ENCODE measurements around the gene PLSCR4.

The PLSCR4 gene

GRCh38 chr3:146200461-146201220 lies 50.3 kb downstream of the PLSCR4 start:
- Mint-ChIP-seq H3K4me1 (no peaks in the 10 kb centered on the region), H3K9me3 (no peaks in the 10 kb centered on the region), H3K27ac (ENCODE audit: low read depth) (no peak overlapping the region), H3K4me3 (no peak overlapping the region), H3K36me3 (ENCODE audit: insufficient read depth) (no peaks in the 10 kb centered on the region), H3K27me3 (no peaks in the 10 kb centered on the region)
- ATAC-seq (replicated peaks; ENCODE audit: extremely low read depth, poor library complexity, severe bottlenecking) (no peak), DNase-seq (ENCODE audit: low spot score in 2 of 2) (no peak)

GRCh38 chr3:146199762-146200161 lies 51.1 kb downstream of the PLSCR4 start:
- DNase-seq (ENCODE audit: low spot score in 2 of 2) (no peak), ATAC-seq (replicated peaks; ENCODE audit: extremely low read depth, poor library complexity, severe bottlenecking) (no peak)
- Mint-ChIP-seq H3K27ac (ENCODE audit: low read depth) (no peak overlapping the region), H3K4me1 (no peaks in the 10 kb centered on the region), H3K4me3 (no peak overlapping the region), H3K27me3 (no peaks in the 10 kb centered on the region), H3K9me3 (no peaks in the 10 kb centered on the region), H3K36me3 (ENCODE audit: insufficient read depth) (no peaks in the 10 kb centered on the region)

- no peaks in the 10 kb centered on the region for H3K4me1 Mint-ChIP-seq
- H3K36me3 Mint-ChIP-seq (ENCODE audit: insufficient read depth) = no peaks in the 10 kb centered on the region
- no peaks in the 10 kb centered on the region for H3K9me3 Mint-ChIP-seq
- H3K27me3 Mint-ChIP-seq = no peaks in the 10 kb centered on the region
- no peak overlapping the region for H3K27ac Mint-ChIP-seq (ENCODE audit: low read depth)
- DNase-seq (ENCODE audit: low spot score in 2 of 2) = no peak
- H3K4me3 Mint-ChIP-seq = no peak overlapping the region
- no peak for ATAC-seq (replicated peaks; ENCODE audit: extremely low read depth, poor library complexity, severe bottlenecking)
Measured at GRCh38 chr3:146196789-146197188, 54.1 kb downstream of the PLSCR4 start.

- DNase-seq (ENCODE audit: low spot score in 2 of 2) (no peak), ATAC-seq (replicated peaks; ENCODE audit: extremely low read depth, poor library complexity, severe bottlenecking) (no peak)
- Mint-ChIP-seq H3K36me3 (ENCODE audit: insufficient read depth) (no peaks in the 10 kb centered on the region), H3K4me1 (no peaks in the 10 kb centered on the region), H3K27me3 (no peaks in the 10 kb centered on the region), H3K27ac (ENCODE audit: low read depth) (no peak overlapping the region), H3K9me3 (no peaks in the 10 kb centered on the region), H3K4me3 (no peak overlapping the region)
Measured at GRCh38 chr3:146195605-146196004, 55.3 kb downstream of the PLSCR4 start.

GRCh38 chr3:146195030-146195429 lies 55.9 kb downstream of the PLSCR4 start:
- Mint-ChIP-seq H3K4me3 (no peak overlapping the region), H3K9me3 (no peaks in the 10 kb centered on the region), H3K27me3 (no peaks in the 10 kb centered on the region), H3K4me1 (no peaks in the 10 kb centered on the region), H3K36me3 (ENCODE audit: insufficient read depth) (no peaks in the 10 kb centered on the region), H3K27ac (ENCODE audit: low read depth) (no peak overlapping the region)
- no peak for ATAC-seq (replicated peaks; ENCODE audit: extremely low read depth, poor library complexity, severe bottlenecking)
- DNase-seq (ENCODE audit: low spot score in 2 of 2) = no peak

GRCh38 chr3:146191051-146191450 lies 59.9 kb downstream of the PLSCR4 start:
- no peak for ATAC-seq (replicated peaks; ENCODE audit: extremely low read depth, poor library complexity, severe bottlenecking)
- Mint-ChIP-seq H3K27ac (ENCODE audit: low read depth) (no peak overlapping the region), H3K4me3 (no peak overlapping the region), H3K27me3 (no peaks in the 10 kb centered on the region), H3K9me3 (no peaks in the 10 kb centered on the region), H3K36me3 (ENCODE audit: insufficient read depth) (no peaks in the 10 kb centered on the region), H3K4me1 (no peaks in the 10 kb centered on the region)
- no peak for DNase-seq (ENCODE audit: low spot score in 2 of 2)

GRCh38 chr3:146189519-146190173 lies 61.3 kb downstream of the PLSCR4 start:
- no peaks in the 10 kb centered on the region for H3K27me3 Mint-ChIP-seq
- peak; percentile 58 for ATAC-seq (replicated peaks; ENCODE audit: extremely low read depth, poor library complexity, severe bottlenecking)
- no peaks in the 10 kb centered on the region for H3K9me3 Mint-ChIP-seq
- no peak for DNase-seq (ENCODE audit: low spot score in 2 of 2)
- H3K4me3 Mint-ChIP-seq = no peak overlapping the region
- no peaks in the 10 kb centered on the region for H3K36me3 Mint-ChIP-seq (ENCODE audit: insufficient read depth)
- no peaks in the 10 kb centered on the region for H3K4me1 Mint-ChIP-seq
- no peak overlapping the region for H3K27ac Mint-ChIP-seq (ENCODE audit: low read depth)

- H3K4me1 Mint-ChIP-seq = no peaks in the 10 kb centered on the region
- peaks cover 18% of the 10 kb centered on the region for H3K27me3 Mint-ChIP-seq
- ATAC-seq (replicated peaks; ENCODE audit: extremely low read depth, poor library complexity, severe bottlenecking) = no peak
- H3K9me3 Mint-ChIP-seq = no peaks in the 10 kb centered on the region
- H3K4me3 Mint-ChIP-seq = no peak overlapping the region
- no peak for DNase-seq (ENCODE audit: low spot score in 2 of 2)
- no peaks in the 10 kb centered on the region for H3K36me3 Mint-ChIP-seq (ENCODE audit: insufficient read depth)
- H3K27ac Mint-ChIP-seq (ENCODE audit: low read depth) = no peak overlapping the region
Measured at GRCh38 chr3:146187334-146187950, 63.5 kb downstream of the PLSCR4 start.

GRCh38 chr3:146184241-146185015 lies 66.5 kb downstream of the PLSCR4 start:
- DNase-seq (ENCODE audit: low spot score in 2 of 2) (no peak), ATAC-seq (replicated peaks; ENCODE audit: extremely low read depth, poor library complexity, severe bottlenecking) (no peak)
- Mint-ChIP-seq H3K36me3 (ENCODE audit: insufficient read depth) (no peaks in the 10 kb centered on the region), H3K27ac (ENCODE audit: low read depth) (no peak overlapping the region), H3K4me1 (no peaks in the 10 kb centered on the region), H3K27me3 (peaks cover 18% of the 10 kb centered on the region), H3K9me3 (no peaks in the 10 kb centered on the region), H3K4me3 (no peak overlapping the region)

- no peaks in the 10 kb centered on the region for H3K4me1 Mint-ChIP-seq
- H3K27me3 Mint-ChIP-seq = peaks cover 26% of the 10 kb centered on the region
- DNase-seq (ENCODE audit: low spot score in 2 of 2) (no peak), ATAC-seq (replicated peaks; ENCODE audit: extremely low read depth, poor library complexity, severe bottlenecking) (no peak)
- no peaks in the 10 kb centered on the region for H3K9me3 Mint-ChIP-seq
- H3K36me3 Mint-ChIP-seq (ENCODE audit: insufficient read depth) = no peaks in the 10 kb centered on the region
- no peak overlapping the region for H3K4me3 Mint-ChIP-seq
- no peak overlapping the region for H3K27ac Mint-ChIP-seq (ENCODE audit: low read depth)
Measured at GRCh38 chr3:146181216-146181615, 69.7 kb downstream of the PLSCR4 start.

- ATAC-seq (replicated peaks; ENCODE audit: extremely low read depth, poor library complexity, severe bottlenecking) (no peak), DNase-seq (ENCODE audit: low spot score in 2 of 2) (no peak)
- Mint-ChIP-seq H3K4me3 (no peak overlapping the region), H3K36me3 (ENCODE audit: insufficient read depth) (no peaks in the 10 kb centered on the region), H3K9me3 (no peaks in the 10 kb centered on the region), H3K4me1 (no peaks in the 10 kb centered on the region), H3K27me3 (peaks cover 26% of the 10 kb centered on the region), H3K27ac (ENCODE audit: low read depth) (no peak overlapping the region)
Measured at GRCh38 chr3:146180376-146180775, 70.5 kb downstream of the PLSCR4 start.

- H3K4me3 Mint-ChIP-seq = no peak overlapping the region
- no peaks in the 10 kb centered on the region for H3K36me3 Mint-ChIP-seq (ENCODE audit: insufficient read depth)
- DNase-seq (ENCODE audit: low spot score in 2 of 2) (no peak), ATAC-seq (replicated peaks; ENCODE audit: extremely low read depth, poor library complexity, severe bottlenecking) (no peak)
- H3K27ac Mint-ChIP-seq (ENCODE audit: low read depth) = no peak overlapping the region
- no peaks in the 10 kb centered on the region for H3K4me1 Mint-ChIP-seq
- peaks cover 14% of the 10 kb centered on the region for H3K27me3 Mint-ChIP-seq
- H3K9me3 Mint-ChIP-seq = no peaks in the 10 kb centered on the region
Measured at GRCh38 chr3:146178006-146178689, 72.8 kb downstream of the PLSCR4 start.

Measured in central memory CD8-positive, alpha-beta T cell (primary cell).